Measurements from ENCODE around the gene NR2F6.

DNA sequence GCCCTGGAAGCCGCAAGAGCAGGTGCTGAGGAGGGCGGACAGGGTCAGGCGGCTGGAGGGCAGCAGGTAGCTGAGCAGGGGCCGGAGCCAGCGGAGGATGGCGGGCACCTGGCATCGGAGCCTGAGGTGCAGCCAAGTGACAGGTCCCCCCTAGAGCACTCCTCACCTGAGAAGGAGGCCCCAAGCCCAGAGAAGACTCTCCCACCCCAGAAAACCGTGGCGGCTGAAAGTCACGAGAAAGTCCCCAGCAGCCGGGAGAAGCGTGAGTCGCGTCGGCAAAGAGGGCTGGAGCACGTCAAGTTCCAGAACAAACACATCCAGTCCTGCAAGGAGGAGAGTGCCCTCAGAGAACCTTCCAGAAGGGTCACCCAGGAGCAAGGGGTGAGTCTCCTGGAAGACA, 51.1 kb downstream of the NR2F6 start:
- TF ChIP-seq RAD21 (IDR thresholded peaks at IDR 0.05; ENCODE audit: low read depth), result no peak
- no peak for TF ChIP-seq EGR1 (IDR thresholded peaks at IDR 0.05)
- no peak for TF ChIP-seq TEAD4 (IDR thresholded peaks at IDR 0.05)
- TF ChIP-seq CEBPB (IDR thresholded peaks at IDR 0.05), result no peak
